AG10803 (cell line): ENCODE measurements around the gene SOS1.

Experiments used
- DNase-seq: peaks from one replicate; pipeline ENCODE4 v3.0.0; 2010; ENCODE audit warnings: low read depth
- H3K4me3 ChIP-seq: 2 replicates; pipeline ENCODE4 v1.5.1; 2011; ENCODE audit warnings: mild to moderate bottlenecking, low read length, control low read depth
- TF ChIP-seq, protein P1 (sequence below): conservative IDR thresholded peaks from 2 replicates; pipeline ENCODE4 v1.5.1; 2011; ENCODE audit warnings: mild to moderate bottlenecking, low read length, control low read depth, inconsistent platforms

Gene SOS1

DNA sequence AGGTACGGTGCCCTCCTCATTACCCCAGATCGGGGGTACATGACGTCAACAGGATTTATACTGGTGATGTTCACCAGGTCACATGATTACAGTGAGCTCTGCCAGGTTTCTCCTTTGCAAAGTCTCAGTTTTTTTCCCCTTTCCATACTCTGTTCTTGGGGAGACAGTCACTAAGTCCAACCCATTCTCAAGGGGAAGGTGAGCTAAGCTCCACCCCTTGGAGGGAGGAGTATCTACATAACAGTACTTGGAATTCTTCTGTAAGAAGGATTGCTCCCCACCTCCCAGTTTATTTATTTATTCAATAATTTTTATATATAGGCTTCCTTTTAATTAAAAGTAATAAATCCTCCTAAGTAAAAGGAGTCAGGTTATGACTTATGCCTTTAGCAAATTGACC, 34.1 kb upstream of the SOS1 start:
- TF ChIP-seq, protein P1, sequence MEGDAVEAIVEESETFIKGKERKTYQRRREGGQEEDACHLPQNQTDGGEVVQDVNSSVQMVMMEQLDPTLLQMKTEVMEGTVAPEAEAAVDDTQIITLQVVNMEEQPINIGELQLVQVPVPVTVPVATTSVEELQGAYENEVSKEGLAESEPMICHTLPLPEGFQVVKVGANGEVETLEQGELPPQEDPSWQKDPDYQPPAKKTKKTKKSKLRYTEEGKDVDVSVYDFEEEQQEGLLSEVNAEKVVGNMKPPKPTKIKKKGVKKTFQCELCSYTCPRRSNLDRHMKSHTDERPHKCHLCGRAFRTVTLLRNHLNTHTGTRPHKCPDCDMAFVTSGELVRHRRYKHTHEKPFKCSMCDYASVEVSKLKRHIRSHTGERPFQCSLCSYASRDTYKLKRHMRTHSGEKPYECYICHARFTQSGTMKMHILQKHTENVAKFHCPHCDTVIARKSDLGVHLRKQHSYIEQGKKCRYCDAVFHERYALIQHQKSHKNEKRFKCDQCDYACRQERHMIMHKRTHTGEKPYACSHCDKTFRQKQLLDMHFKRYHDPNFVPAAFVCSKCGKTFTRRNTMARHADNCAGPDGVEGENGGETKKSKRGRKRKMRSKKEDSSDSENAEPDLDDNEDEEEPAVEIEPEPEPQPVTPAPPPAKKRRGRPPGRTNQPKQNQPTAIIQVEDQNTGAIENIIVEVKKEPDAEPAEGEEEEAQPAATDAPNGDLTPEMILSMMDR: no peak
- no peak overlapping the region for H3K4me3 ChIP-seq
- DNase-seq: no peak

DNA sequence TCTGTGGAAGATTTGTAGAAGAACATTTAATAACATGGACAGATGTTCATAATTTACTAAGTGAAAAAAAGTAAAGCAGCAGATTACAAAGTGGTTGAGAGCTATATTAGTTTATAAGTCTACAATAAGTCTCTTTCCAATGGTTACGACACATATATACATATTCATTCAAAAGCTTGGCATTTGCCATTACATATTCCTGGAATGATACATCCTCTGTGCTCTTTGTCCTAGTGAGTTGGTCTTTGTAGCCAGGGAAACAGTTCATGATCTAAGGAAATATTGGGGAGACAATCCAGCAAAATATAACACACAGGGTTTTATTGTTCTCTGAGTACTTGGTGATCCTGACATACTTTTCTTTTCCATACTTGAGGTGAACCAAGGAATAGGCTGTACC, 32.5 kb upstream of the SOS1 start:
- peak; percentile 66 for DNase-seq
- no peak overlapping the region for H3K4me3 ChIP-seq
- TF ChIP-seq, protein P1: no peak

DNA sequence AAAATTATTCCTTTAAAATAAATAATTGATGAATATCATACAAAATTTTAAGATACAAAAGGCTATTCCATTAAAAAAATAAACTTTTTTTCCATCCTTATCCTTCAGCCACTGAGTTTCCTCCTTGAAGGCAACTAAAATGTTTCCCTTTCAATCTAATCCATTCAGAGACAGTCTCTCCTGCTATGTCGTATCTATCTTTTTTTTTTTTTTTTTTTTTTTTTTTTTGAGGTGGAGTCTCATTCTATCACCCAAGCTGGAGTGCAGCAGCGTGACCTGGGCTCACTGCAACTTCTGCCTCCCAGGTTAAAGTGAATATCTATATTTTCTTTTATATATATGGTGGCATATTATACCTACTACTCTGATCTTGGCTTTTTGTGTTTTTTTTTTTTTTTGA, 31.7 kb upstream of the SOS1 start:
- H3K4me3 ChIP-seq: no peak overlapping the region
- TF ChIP-seq, protein P1: no peak
- no peak for DNase-seq

DNA sequence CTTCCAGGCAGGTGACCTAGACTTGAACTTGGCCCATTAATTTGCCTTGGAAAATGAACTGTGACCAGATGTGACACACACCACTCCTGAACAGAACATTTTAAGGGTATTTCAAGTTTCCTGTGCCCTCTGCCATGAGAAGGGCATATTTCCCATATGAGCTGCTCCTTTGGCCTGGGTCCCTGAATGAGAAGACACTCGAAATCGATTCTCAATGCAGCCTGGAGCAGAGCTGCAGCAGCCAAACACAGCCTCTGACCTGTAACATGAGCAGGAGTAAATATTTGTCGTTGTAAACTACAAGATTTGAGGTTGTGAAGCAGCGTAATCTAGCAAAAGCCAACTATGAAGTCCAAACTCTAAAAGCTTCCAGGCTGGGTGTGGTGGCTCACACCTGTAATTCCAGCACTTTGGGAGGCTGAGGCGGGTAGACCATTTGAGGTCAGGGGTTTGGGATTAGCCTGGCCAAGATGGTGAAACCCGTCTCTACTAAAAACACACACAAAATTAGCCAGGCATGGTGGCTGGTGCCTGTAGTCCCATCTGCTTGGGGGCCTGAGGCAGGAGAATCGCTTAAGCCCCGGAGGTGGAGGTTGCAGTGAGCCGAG, 30.1 kb upstream of the SOS1 start:
- TF ChIP-seq, protein P1: no peak
- no peak overlapping the region for H3K4me3 ChIP-seq
- no peak for DNase-seq

DNA sequence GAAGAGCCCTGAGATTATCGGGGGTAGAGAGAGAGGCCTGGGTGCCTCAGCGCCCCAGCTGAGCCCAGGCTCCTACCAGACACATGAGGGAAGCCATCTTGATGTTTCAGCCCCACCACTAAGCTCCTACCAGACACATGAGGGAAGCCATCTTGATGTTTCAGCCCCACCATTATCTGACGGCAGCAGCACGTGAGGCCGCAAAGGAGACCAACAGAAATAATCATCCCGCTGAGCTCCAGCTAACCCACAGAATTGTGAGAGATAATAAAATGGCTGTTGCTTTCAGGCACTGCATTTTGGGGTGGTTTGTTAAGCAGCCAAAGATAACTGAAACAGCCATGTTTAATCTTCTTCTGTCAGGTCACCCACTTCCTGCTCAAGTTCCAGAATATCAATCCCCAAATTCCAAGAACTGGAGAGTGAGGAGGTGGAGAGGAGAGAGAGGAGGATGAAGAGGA, 29.3 kb upstream of the SOS1 start:
- TF ChIP-seq, protein P1: no peak
- no peak for DNase-seq
- H3K4me3 ChIP-seq: no peak overlapping the region

DNA sequence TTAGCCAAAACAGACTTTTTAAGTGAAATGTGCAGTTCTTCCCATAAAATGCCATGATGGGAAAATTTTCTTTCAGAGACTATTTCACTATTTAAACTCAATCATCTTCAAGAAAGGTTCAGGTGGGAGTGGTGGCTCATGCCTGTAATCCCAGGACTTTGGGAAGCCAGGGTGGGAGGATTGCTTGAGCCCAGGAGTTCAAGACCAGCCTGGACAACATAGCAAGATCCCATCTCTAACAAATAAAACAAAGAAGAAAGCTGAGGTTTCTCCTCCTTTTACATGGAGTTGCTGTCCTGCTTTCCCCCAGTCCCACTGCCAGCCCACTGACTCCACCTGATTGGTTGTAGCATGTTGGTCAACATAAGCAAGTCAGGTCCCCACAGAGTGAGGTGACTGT, 25.8 kb upstream of the SOS1 start:
- TF ChIP-seq, protein P1: no peak
- DNase-seq: no peak
- no peak overlapping the region for H3K4me3 ChIP-seq

DNA sequence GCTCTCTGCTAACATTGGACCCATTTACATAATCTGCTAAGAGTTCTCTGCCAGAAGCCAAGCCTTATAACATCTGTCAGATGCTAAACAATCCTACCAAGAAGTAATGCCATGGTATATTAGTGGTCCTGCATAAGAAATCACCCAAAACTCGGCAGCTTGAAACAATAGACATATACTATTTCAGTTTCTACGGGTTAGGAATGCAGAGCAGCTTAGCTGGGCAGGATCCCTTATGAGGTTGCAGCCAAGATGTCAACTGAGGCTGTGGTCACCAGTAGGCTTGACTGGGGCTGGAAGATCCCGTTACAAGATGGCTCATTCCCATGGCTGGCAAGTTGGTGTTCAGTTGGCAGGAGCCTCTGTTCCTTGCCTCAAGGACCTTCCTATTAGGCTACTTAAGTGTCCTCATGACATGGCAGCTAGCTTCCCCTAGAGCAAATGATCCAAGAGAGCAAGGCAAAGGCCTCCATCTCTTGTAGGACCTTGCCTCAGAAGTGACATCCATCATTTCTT, 25.1 kb upstream of the SOS1 start:
- H3K4me3 ChIP-seq: no peak overlapping the region
- TF ChIP-seq, protein P1: no peak
- DNase-seq: no peak
